ENCODE data around the gene HNRNPUL2.

- TF ChIP-seq CTCF (IDR thresholded peaks at IDR 0.05 in 4 of 5, conservative IDR thresholded peaks at IDR 0.05 in 1 of 5): no peak
- TF ChIP-seq POLR2A (IDR thresholded peaks at IDR 0.05): no peak
Measured at GRCh38 chr11:62715150-62716130, 11.8 kb downstream of the HNRNPUL2 start.
